Smooth muscle cell (in vitro differentiated cells): ENCODE results near the gene PARD3. TPM values are rescaled to one million over a fixed set of nuclear protein-coding genes. Genes with fewer than 3 reads are reported as not detected.

Experiments used
- DNase-seq: peaks from one replicate; lab custom pipeline; 2025; ENCODE audit not compliant: unreplicated experiment; lab: John Stamatoyannopoulos, UW
- H2AFZ ChIP-seq: fragments of 200-600 bp; sonication (generic); 2 replicates; pipeline ENCODE4 v1.6.0; 2016; ENCODE audit warnings: antibody characterized with exemption, low read depth, mild to moderate bottlenecking
- H3F3A ChIP-seq: fragments of 200-600 bp; sonication (generic); 2 replicates; pipeline ENCODE4 v1.6.0; 2017; ENCODE audit warnings: antibody characterized with exemption, low read depth
- H3K27ac ChIP-seq: fragments of 200-600 bp; sonication (generic); 2 replicates; pipeline ENCODE4 v1.5.1; 2016; ENCODE audit warnings: low read depth, mild to moderate bottlenecking
- H3K27me3 ChIP-seq: fragments of 200-600 bp; sonication (generic); 2 replicates; pipeline ENCODE4 v1.6.1; 2016; ENCODE audit warnings: low read depth, mild to moderate bottlenecking
- H3K36me3 ChIP-seq: fragments of 200-600 bp; sonication (generic); 2 replicates; pipeline ENCODE4 v1.5.1; 2016; ENCODE audit warnings: low read depth
- H3K4me1 ChIP-seq: fragments of 200-600 bp; sonication (generic); 2 replicates; pipeline ENCODE4 v1.5.1; 2016; ENCODE audit warnings: low read depth
- H3K4me2 ChIP-seq: fragments of 200-600 bp; sonication (generic); 2 replicates; pipeline ENCODE4 v1.6.0; 2016; ENCODE audit warnings: mild to moderate bottlenecking
- H3K4me3 ChIP-seq: fragments of 200-600 bp; sonication (generic); 2 replicates; pipeline ENCODE4 v1.5.1; 2016; ENCODE audit warnings: mild to moderate bottlenecking
- H3K79me2 ChIP-seq: fragments of 200-600 bp; sonication (generic); 2 replicates; pipeline ENCODE4 v1.6.0; 2016; ENCODE audit warnings: low read depth, mild to moderate bottlenecking
- H3K9ac ChIP-seq: fragments of 200-600 bp; sonication (generic); 2 replicates; pipeline ENCODE4 v1.6.0; 2016; ENCODE audit warnings: low read depth
- H3K9me3 ChIP-seq: fragments of 200-600 bp; sonication (generic); replicated peaks from 2 replicates; pipeline ENCODE4 v1.5.1; 2016; ENCODE audit warnings: low read depth
- H4K20me1 ChIP-seq: fragments of 200-600 bp; sonication (generic); 2 replicates; pipeline ENCODE4 v1.6.0; 2016; ENCODE audit warnings: low read depth
- CTCF ChIP-seq: fragments of 200-600 bp; sonication (generic); IDR thresholded peaks from 2 replicates; pipeline ENCODE4 v1.5.1; 2017; ENCODE audit warnings: borderline replicate concordance, mild to moderate bottlenecking, antibody characterized with exemption; ENCODE audit not compliant: insufficient read depth, poor library complexity, severe bottlenecking
- WGBS: methylation state at CpG from one replicate; pipeline ENCODE4 v1.1.7; 2016; ENCODE audit warnings: low lambda C conversion rate; 5-methylcytosine and 5-hydroxymethylcytosine counted together
- polyA plus RNA-seq: library from polyadenylated mRNA; unstranded; fragments of >200 nt; fragmentation: Nextera tagmentation; extraction: Ambion mirVana; gene quantifications from 2 replicates; pipeline ENCODE4 v1.2.1, GENCODE V29; 2016
- total RNA-seq: library from RNA; depleted of rRNA; stranded (reverse); fragments of >200 nt; gene quantifications from 2 replicates; pipeline ENCODE4 v1.2.3, GENCODE V29; 2014

Gene PARD3
- total and polyA plus RNA-seq, 2 experiments from 2014 or later: 17.5 to 26.0 TPM

- no peaks in the 10 kb centered on the region for H3K79me2 ChIP-seq
- H3F3A ChIP-seq: no peaks in the 10 kb centered on the region
- H3K4me2 ChIP-seq: no peak overlapping the region
- no peak for TF ChIP-seq CTCF
- H3K27me3 ChIP-seq: no peaks in the 10 kb centered on the region
- H3K27ac ChIP-seq: no peak overlapping the region
- no peaks in the 10 kb centered on the region for H4K20me1 ChIP-seq
- H3K4me1 ChIP-seq: no peaks in the 10 kb centered on the region
- no peak for DNase-seq
- H3K36me3 ChIP-seq: no peaks in the 10 kb centered on the region
- no peaks in the 10 kb centered on the region for H3K9me3 ChIP-seq
- 78% methylated on average over 6 of the region's 6 CpGs for WGBS
- no peak overlapping the region for H3K4me3 ChIP-seq
- no peak overlapping the region for H3K9ac ChIP-seq
- no peak overlapping the region for H2AFZ ChIP-seq
Measured at GRCh38 chr10:34826221-34826620, 11.1 kb upstream of the PARD3 start.

- 72% methylated on average over 2 of the region's 2 CpGs for WGBS
Measured at GRCh38 chr10:34825414-34825813, 10.3 kb upstream of the PARD3 start.

DNA sequence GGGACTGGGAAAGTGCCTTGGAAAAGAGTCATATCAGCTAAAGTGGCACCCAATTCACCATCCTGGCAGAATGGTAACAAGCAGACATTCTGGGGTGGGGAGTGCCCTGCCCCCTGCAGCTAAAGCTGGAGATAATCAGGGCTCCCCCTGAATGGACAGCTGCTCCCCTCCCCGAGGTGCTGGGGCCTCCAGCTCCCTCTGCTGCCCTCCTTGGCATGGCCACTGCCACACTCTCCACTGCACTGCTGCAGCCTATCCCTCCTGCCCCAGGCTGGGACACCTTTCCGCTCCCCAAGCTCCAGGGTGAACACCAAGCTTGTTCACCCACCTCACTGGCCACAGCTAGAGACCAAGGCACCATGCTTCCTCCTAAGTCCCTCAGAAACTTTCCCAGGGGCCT, 9.8 kb upstream of the PARD3 start:
- no peak overlapping the region for H2AFZ ChIP-seq
- no peaks in the 10 kb centered on the region for H3F3A ChIP-seq
- no peaks in the 10 kb centered on the region for H3K36me3 ChIP-seq
- H3K27me3 ChIP-seq: no peaks in the 10 kb centered on the region
- no peak for DNase-seq
- no peak overlapping the region for H3K4me2 ChIP-seq
- no peak for TF ChIP-seq CTCF
- no peaks in the 10 kb centered on the region for H4K20me1 ChIP-seq
- H3K9ac ChIP-seq: no peak overlapping the region
- H3K27ac ChIP-seq: no peak overlapping the region
- H3K4me3 ChIP-seq: no peak overlapping the region
- no peaks in the 10 kb centered on the region for H3K79me2 ChIP-seq
- no peaks in the 10 kb centered on the region for H3K9me3 ChIP-seq
- no peaks in the 10 kb centered on the region for H3K4me1 ChIP-seq
- WGBS: 89% methylated on average over 1 of the region's 2 CpGs

More at GRCh38 chr10:34825414-34825813, 10.3 kb upstream of the PARD3 start:
- no peak for TF ChIP-seq CTCF
- no peak overlapping the region for H2AFZ ChIP-seq
- H3K4me3 ChIP-seq: no peak overlapping the region
- no peak overlapping the region for H3K4me2 ChIP-seq
- H4K20me1 ChIP-seq: no peaks in the 10 kb centered on the region
- no peaks in the 10 kb centered on the region for H3K36me3 ChIP-seq
- H3F3A ChIP-seq: no peaks in the 10 kb centered on the region
- H3K79me2 ChIP-seq: no peaks in the 10 kb centered on the region
- no peaks in the 10 kb centered on the region for H3K4me1 ChIP-seq
- no peak for DNase-seq
- H3K27ac ChIP-seq: no peak overlapping the region
- H3K9me3 ChIP-seq: no peaks in the 10 kb centered on the region
- no peak overlapping the region for H3K9ac ChIP-seq
- no peaks in the 10 kb centered on the region for H3K27me3 ChIP-seq

DNA sequence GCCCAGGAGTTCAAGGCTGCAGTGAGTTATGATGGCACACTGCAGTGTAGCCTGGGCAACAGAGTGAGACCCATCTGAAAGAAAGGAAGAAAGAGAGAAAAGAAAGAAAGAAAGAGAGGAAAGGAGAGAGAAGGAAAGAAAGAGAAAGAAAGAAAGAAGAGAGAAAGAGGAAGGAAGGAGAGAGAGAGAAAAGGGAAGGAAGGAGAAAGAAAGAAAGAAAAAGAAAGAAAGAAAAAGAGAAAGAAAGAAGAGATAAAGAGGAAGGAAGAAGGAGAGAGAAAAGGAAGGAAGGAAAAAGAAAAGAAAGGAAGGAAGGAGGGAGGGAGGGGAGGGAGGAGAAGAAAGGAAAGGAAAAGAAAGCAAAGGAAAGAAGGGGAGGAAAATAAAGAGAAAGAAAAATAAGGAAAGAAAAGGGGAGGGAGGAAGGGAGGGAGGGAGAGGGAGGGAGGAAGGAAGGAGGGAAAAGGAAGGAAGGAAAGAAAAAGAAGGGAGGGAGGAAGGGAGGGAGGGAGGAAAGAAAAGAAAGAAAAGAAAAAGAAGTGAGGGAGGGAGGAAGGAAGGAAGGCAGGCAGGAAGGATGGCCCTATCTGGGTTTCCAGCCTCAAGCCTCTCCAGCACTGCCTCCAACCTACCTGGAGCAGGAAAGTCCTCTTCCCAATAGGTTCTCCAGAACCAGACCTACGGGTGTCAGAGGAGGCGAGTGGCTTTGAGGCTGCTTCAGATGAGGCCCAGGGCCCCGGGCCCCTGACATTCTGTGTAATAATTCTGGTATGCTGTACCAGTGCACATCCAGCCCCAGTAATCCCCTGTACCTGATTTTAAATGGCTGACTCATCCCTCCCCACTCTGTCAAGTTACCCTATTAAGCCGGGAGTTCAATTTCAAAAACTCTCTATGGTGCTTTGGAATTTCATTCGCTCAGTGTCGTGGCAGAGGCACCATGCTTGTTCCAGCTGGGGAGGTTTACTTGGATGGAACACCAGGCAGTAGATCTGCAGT, 6.8 kb upstream of the PARD3 start:
- Histone ChIP-seq H3K9ac (no peak overlapping the region), H2AFZ (no peak overlapping the region), H3K27ac (no peak overlapping the region), H3K36me3 (no peaks in the 10 kb centered on the region), H4K20me1 (no peaks in the 10 kb centered on the region), H3F3A (no peaks in the 10 kb centered on the region), H3K9me3 (no peaks in the 10 kb centered on the region), H3K79me2 (no peaks in the 10 kb centered on the region), H3K27me3 (no peaks in the 10 kb centered on the region), H3K4me2 (peak overlapping the region; percentile 62), H3K4me3 (no peak overlapping the region), H3K4me1 (no peaks in the 10 kb centered on the region)
- no peak for DNase-seq
- 27% methylated on average over 6 of the region's 6 CpGs for WGBS
- no peak for TF ChIP-seq CTCF
